ENCODE data around the gene DAPK2. TPM values are rescaled to one million over a fixed set of nuclear protein-coding genes. Genes with fewer than 3 reads are reported as not detected.

Gene DAPK2
- total and polyA plus RNA-seq, 5 donors from 2014 or later = 0.72 TPM; not detected in 4

- ATAC-seq (ENCODE audit: low read depth in 2 of 2) (no peak), DNase-seq (no peak)
- Histone ChIP-seq H3K27me3 (ENCODE audit: control insufficient read depth, insufficient read depth, low read length) (no peaks in the 10 kb centered on the region), H3K4me1 (ENCODE audit: control insufficient read depth, insufficient read depth, low read length, poor library complexity, severe bottlenecking) (no peaks in the 10 kb centered on the region), H3K9me3 (ENCODE audit: control insufficient read depth in 2 of 2, low read length in 2 of 2) (no peaks in the 10 kb centered on the region), H3K36me3 (ENCODE audit: control insufficient read depth, insufficient read depth, low read length) (no peaks in the 10 kb centered on the region), H3K27ac (ENCODE audit: insufficient read depth, low read length, poor library complexity, severe bottlenecking) (no peak overlapping the region), H3K4me3 (ENCODE audit: low read depth, low read length) (no peak overlapping the region)
- Mint-ChIP-seq H3K27ac (peak overlapping the region in 1 of 3 donors; percentile 60), H3K4me1 (no peaks in the 10 kb centered on the region), H3K27me3 (no peaks in the 10 kb centered on the region), H3K4me3 (peak overlapping the region in 1 of 4 donors; percentile 40), H3K36me3 (no peaks in the 10 kb centered on the region), H3K9me3 (no peaks in the 10 kb centered on the region)
These were observed 63.1 kb downstream of the DAPK2 start for GRCh38 chr15:63983061-63983711.

GRCh38 chr15:63982381-63982854 lies 63.9 kb downstream of the DAPK2 start:
- Mint-ChIP-seq H3K27ac (peak overlapping the region in 1 of 3 donors; percentile 26), H3K4me3 (no peak overlapping the region), H3K27me3 (no peaks in the 10 kb centered on the region), H3K9me3 (no peaks in the 10 kb centered on the region), H3K4me1 (no peaks in the 10 kb centered on the region), H3K36me3 (no peaks in the 10 kb centered on the region)
- H3K27ac ChIP-seq (ENCODE audit: insufficient read depth, low read length, poor library complexity, severe bottlenecking) = no peak overlapping the region
- no peaks in the 10 kb centered on the region for H3K4me1 ChIP-seq (ENCODE audit: control insufficient read depth, insufficient read depth, low read length, poor library complexity, severe bottlenecking)
- no peaks in the 10 kb centered on the region for H3K27me3 ChIP-seq (ENCODE audit: control insufficient read depth, insufficient read depth, low read length)
- ATAC-seq (ENCODE audit: low read depth in 2 of 2) = no peak
- H3K9me3 ChIP-seq (ENCODE audit: control insufficient read depth in 2 of 2, low read length in 2 of 2) = no peaks in the 10 kb centered on the region
- no peak overlapping the region for H3K4me3 ChIP-seq (ENCODE audit: low read depth, low read length)
- H3K36me3 ChIP-seq (ENCODE audit: control insufficient read depth, insufficient read depth, low read length) = no peaks in the 10 kb centered on the region
- DNase-seq = no peak

- no peaks in the 10 kb centered on the region for H3K36me3 Mint-ChIP-seq
- H3K27me3 Mint-ChIP-seq = peaks cover 3% of the 10 kb centered on the region
- no peaks in the 10 kb centered on the region for H3K9me3 Mint-ChIP-seq
- no peak overlapping the region for H3K4me3 Mint-ChIP-seq
- Histone ChIP-seq H3K36me3 (ENCODE audit: control insufficient read depth, insufficient read depth, low read length) (no peaks in the 10 kb centered on the region), H3K27me3 (ENCODE audit: control insufficient read depth, insufficient read depth, low read length) (no peaks in the 10 kb centered on the region), H3K4me1 (ENCODE audit: control insufficient read depth, insufficient read depth, low read length, poor library complexity, severe bottlenecking) (no peaks in the 10 kb centered on the region), H3K4me3 (ENCODE audit: low read depth, low read length) (no peak overlapping the region), H3K9me3 (ENCODE audit: control insufficient read depth in 2 of 2, low read length in 2 of 2) (no peaks in the 10 kb centered on the region), H3K27ac (ENCODE audit: insufficient read depth, low read length, poor library complexity, severe bottlenecking) (no peak overlapping the region)
- ATAC-seq (ENCODE audit: low read depth in 2 of 2) (no peak), DNase-seq (no peak)
- H3K27ac Mint-ChIP-seq = peak overlapping the region in 1 of 3 donors; percentile 26
- H3K4me1 Mint-ChIP-seq = no peaks in the 10 kb centered on the region
These were observed 64.5 kb downstream of the DAPK2 start for GRCh38 chr15:63981596-63982320.

- Mint-ChIP-seq H3K36me3 (no peaks in the 10 kb centered on the region), H3K4me1 (no peaks in the 10 kb centered on the region), H3K27ac (peak overlapping the region in 1 of 3 donors; percentile 71), H3K27me3 (peaks cover 9% of the 10 kb centered on the region), H3K4me3 (no peak overlapping the region), H3K9me3 (no peaks in the 10 kb centered on the region)
- Histone ChIP-seq H3K4me1 (ENCODE audit: control insufficient read depth, insufficient read depth, low read length, poor library complexity, severe bottlenecking) (no peaks in the 10 kb centered on the region), H3K4me3 (ENCODE audit: low read depth, low read length) (no peak overlapping the region), H3K27me3 (ENCODE audit: control insufficient read depth, insufficient read depth, low read length) (no peaks in the 10 kb centered on the region), H3K9me3 (ENCODE audit: control insufficient read depth in 2 of 2, low read length in 2 of 2) (no peaks in the 10 kb centered on the region), H3K27ac (ENCODE audit: insufficient read depth, low read length, poor library complexity, severe bottlenecking) (no peak overlapping the region), H3K36me3 (ENCODE audit: control insufficient read depth, insufficient read depth, low read length) (no peaks in the 10 kb centered on the region)
- DNase-seq (no peak), ATAC-seq (ENCODE audit: low read depth in 2 of 2) (no peak)
These were observed 67.0 kb downstream of the DAPK2 start for GRCh38 chr15:63979262-63979793.

GRCh38 chr15:63978511-63979261 lies 67.6 kb downstream of the DAPK2 start:
- Histone ChIP-seq H3K27me3 (ENCODE audit: control insufficient read depth, insufficient read depth, low read length) (no peaks in the 10 kb centered on the region), H3K27ac (ENCODE audit: insufficient read depth, low read length, poor library complexity, severe bottlenecking) (no peak overlapping the region), H3K36me3 (ENCODE audit: control insufficient read depth, insufficient read depth, low read length) (no peaks in the 10 kb centered on the region), H3K9me3 (ENCODE audit: control insufficient read depth in 2 of 2, low read length in 2 of 2) (no peaks in the 10 kb centered on the region), H3K4me3 (ENCODE audit: low read depth, low read length) (no peak overlapping the region), H3K4me1 (ENCODE audit: control insufficient read depth, insufficient read depth, low read length, poor library complexity, severe bottlenecking) (no peaks in the 10 kb centered on the region)
- Mint-ChIP-seq H3K27me3 (peaks cover 13% of the 10 kb centered on the region), H3K4me1 (no peaks in the 10 kb centered on the region), H3K36me3 (no peaks in the 10 kb centered on the region), H3K9me3 (no peaks in the 10 kb centered on the region), H3K4me3 (no peak overlapping the region), H3K27ac (peak overlapping the region in 1 of 3 donors; percentile 71)
- DNase-seq (no peak), ATAC-seq (ENCODE audit: low read depth in 2 of 2) (no peak)

- Histone ChIP-seq H3K27ac (ENCODE audit: insufficient read depth, low read length, poor library complexity, severe bottlenecking) (no peak overlapping the region), H3K9me3 (ENCODE audit: control insufficient read depth in 2 of 2, low read length in 2 of 2) (no peaks in the 10 kb centered on the region), H3K4me1 (ENCODE audit: control insufficient read depth, insufficient read depth, low read length, poor library complexity, severe bottlenecking) (no peaks in the 10 kb centered on the region), H3K4me3 (ENCODE audit: low read depth, low read length) (no peak overlapping the region), H3K36me3 (ENCODE audit: control insufficient read depth, insufficient read depth, low read length) (no peaks in the 10 kb centered on the region), H3K27me3 (ENCODE audit: control insufficient read depth, insufficient read depth, low read length) (no peaks in the 10 kb centered on the region)
- Mint-ChIP-seq H3K27ac (peak overlapping the region in 1 of 3 donors; percentile 66), H3K9me3 (no peaks in the 10 kb centered on the region), H3K27me3 (peaks cover 13% of the 10 kb centered on the region), H3K4me1 (peaks cover 0 to 6% (median under 1%) of the 10 kb centered on the region in 4 donors), H3K36me3 (no peaks in the 10 kb centered on the region), H3K4me3 (no peak overlapping the region)
- ATAC-seq (ENCODE audit: low read depth in 2 of 2) (no peak), DNase-seq (no peak)
These were observed 69.2 kb downstream of the DAPK2 start for GRCh38 chr15:63977119-63977518.

- Mint-ChIP-seq H3K4me3 (no peak overlapping the region), H3K27ac (no peak overlapping the region), H3K27me3 (peaks cover 13% of the 10 kb centered on the region), H3K4me1 (peaks cover 10 to 26% (median 14%) of the 10 kb centered on the region in 4 donors), H3K36me3 (no peaks in the 10 kb centered on the region), H3K9me3 (peaks cover 0 to 1% (median 0%) of the 10 kb centered on the region in 7 donors)
- H3K4me3 ChIP-seq (ENCODE audit: low read depth, low read length) = no peak overlapping the region
- H3K27ac ChIP-seq (ENCODE audit: insufficient read depth, low read length, poor library complexity, severe bottlenecking) = no peak overlapping the region
- no peaks in the 10 kb centered on the region for H3K9me3 ChIP-seq (ENCODE audit: control insufficient read depth in 2 of 2, low read length in 2 of 2)
- no peaks in the 10 kb centered on the region for H3K36me3 ChIP-seq (ENCODE audit: control insufficient read depth, insufficient read depth, low read length)
- H3K4me1 ChIP-seq (ENCODE audit: control insufficient read depth, insufficient read depth, low read length, poor library complexity, severe bottlenecking) = peaks cover 10% of the 10 kb centered on the region
- DNase-seq = no peak
- H3K27me3 ChIP-seq (ENCODE audit: control insufficient read depth, insufficient read depth, low read length) = no peaks in the 10 kb centered on the region
- no peak for ATAC-seq (ENCODE audit: low read depth in 2 of 2)
These were observed 72.3 kb downstream of the DAPK2 start for GRCh38 chr15:63974021-63974420.

All from CD4-positive, CD25-positive, alpha-beta regulatory T cell (primary cell).